OCI-LY7 (cell line): ENCODE data around the gene FKBP1B. TPM values are rescaled to one million over a fixed set of nuclear protein-coding genes. Genes with fewer than 3 reads are reported as not detected.
"Not testable (repeated sequence)": the region's sequence is repeated elsewhere in the genome, so short reads cannot be mapped to it uniquely, and the experiment has no call there.

ENCODE experiments used
- BruUV-seq: library from RNA; stranded (reverse); fragments of 400-500 nt; replicated peaks from 2 replicates; lab custom pipeline; 2021; lab: Mats Ljungman, UMichigan
- CTCF ChIA-PET: fragments of 300-600 bp; sonication (Branson Sonifier 250); formaldehyde crosslinking; loops from one replicate; lab custom pipeline; 2022; ENCODE audit warnings: antibody characterized with exemption; ENCODE audit not compliant: unreplicated experiment; lab: Charles Lee
- POLR2A ChIA-PET: fragments of 300-600 bp; sonication (Branson Sonifier 250); formaldehyde crosslinking; loops from one replicate; lab custom pipeline; 2022; ENCODE audit warnings: antibody characterized with exemption; lab: Charles Lee
- DNase-seq: peaks from one replicate; pipeline ENCODE4 v3.0.0-alpha.2; 2015; ENCODE audit warnings: low spot score
- H2AFZ ChIP-seq: fragments of 200-600 bp; sonication (generic), shearing (Covaris generic); 2 replicates; pipeline ENCODE4 v1.6.1; 2014; ENCODE audit warnings: mild to moderate bottlenecking, antibody characterized with exemption, low read length, moderate library complexity
- H3K27ac ChIP-seq: fragments of 200-600 bp; sonication (generic); 2 replicates; pipeline ENCODE4 v1.5.1; 2014; ENCODE audit warnings: mixed run types, low read depth, mild to moderate bottlenecking, moderate library complexity, low read length, inconsistent platforms; ENCODE audit not compliant: poor library complexity, severe bottlenecking
- H3K36me3 ChIP-seq: fragments of 200-600 bp; sonication (generic); 2 replicates; pipeline ENCODE4 v1.6.1; 2014; ENCODE audit warnings: mild to moderate bottlenecking, antibody characterized with exemption, low read length, moderate library complexity, mixed read lengths; ENCODE audit not compliant: insufficient read depth
- H3K4me1 ChIP-seq: fragments of 200-600 bp; sonication (generic); 2 replicates; pipeline ENCODE4 v1.5.1; 2014; ENCODE audit warnings: mild to moderate bottlenecking, low read length; ENCODE audit not compliant: insufficient read depth, poor library complexity, severe bottlenecking
- H3K4me2 ChIP-seq: fragments of 200-600 bp; sonication (generic); 2 replicates; pipeline ENCODE4 v1.6.1; 2014; ENCODE audit warnings: mild to moderate bottlenecking, low read length
- H3K4me3 ChIP-seq: fragments of 200-600 bp; sonication (generic); 2 replicates; pipeline ENCODE4 v1.5.1; 2014; ENCODE audit warnings: mild to moderate bottlenecking, low read depth, low read length; ENCODE audit not compliant: poor library complexity, severe bottlenecking
- H3K79me2 ChIP-seq: fragments of 200-600 bp; sonication (generic); 2 replicates; pipeline ENCODE4 v1.6.1; 2016; ENCODE audit warnings: low read depth, mild to moderate bottlenecking, low read length, moderate library complexity, mixed read lengths; ENCODE audit not compliant: insufficient read depth
- H3K9me2 ChIP-seq: fragments of 200-600 bp; sonication (generic); 2 replicates; pipeline ENCODE4 v1.6.1; 2016; ENCODE audit warnings: mild to moderate bottlenecking, low read length, mixed read lengths; ENCODE audit not compliant: insufficient read depth
- H3K9me3 ChIP-seq: fragments of 200-600 bp; sonication (generic); 2 replicates; pipeline ENCODE4 v1.6.1; 2014; ENCODE audit warnings: mild to moderate bottlenecking, mixed run types, low read length, mixed read lengths
- H4K20me1 ChIP-seq: fragments of 200-600 bp; sonication (generic); 2 replicates; pipeline ENCODE4 v1.6.1; 2014; ENCODE audit warnings: mild to moderate bottlenecking, antibody characterized with exemption, low read length, moderate library complexity, mixed read lengths; ENCODE audit not compliant: insufficient read depth
- CTCF ChIP-seq: fragments of 200-600 bp; sonication (generic); conservative IDR thresholded peaks from 2 replicates; pipeline ENCODE4 v1.5.1; 2014; ENCODE audit warnings: mild to moderate bottlenecking, antibody characterized with exemption, low read length, moderate library complexity, mixed read lengths
- EZH2phosphoT487 ChIP-seq: fragments of 200-600 bp; sonication (generic); IDR thresholded peaks from 2 replicates; pipeline ENCODE4 v1.6.1; 2018; ENCODE audit warnings: low read depth, borderline replicate concordance, mild to moderate bottlenecking, mixed run types, antibody characterized with exemption, low read length, moderate library complexity, mixed read lengths
- intact Hi-C: fragments of 100-400 bp; cut with micrococcal nuclease; formaldehyde crosslinking; loops from one replicate; pipeline ENCODE4 v1.10.0; 2022; ENCODE audit not compliant: unreplicated experiment
- total RNA-seq, 2 experiments: library from RNA; depleted of rRNA in 1 of 2; stranded (reverse); fragments of >200 nt in 1 of 2; shearing (Covaris generic) in 1 of 2; gene quantifications; 2 replicates each; pipeline ENCODE4 v1.2.3, GENCODE V29; 2014 to 2022

FKBP1B gene
- total RNA-seq, 2 experiments from 2014 or later = 1.5 to 3.2 TPM

- no peak overlapping the region for H3K27ac ChIP-seq
- H3K36me3 ChIP-seq = no peaks in the 10 kb centered on the region
- no peak overlapping the region for H3K4me3 ChIP-seq
- no peak overlapping the region for H2AFZ ChIP-seq
- H3K4me2 ChIP-seq = no peak overlapping the region
- POLR2A ChIA-PET = no interaction called here
- CTCF ChIA-PET = no interaction called here
- DNase-seq = no peak
- no peaks in the 10 kb centered on the region for H3K9me2 ChIP-seq
- no TSS peak for BruUV-seq
- no peaks in the 10 kb centered on the region for H4K20me1 ChIP-seq
- peaks cover 15% of the 10 kb centered on the region for H3K4me1 ChIP-seq
- intact Hi-C loops = no loop called here
- no peaks in the 10 kb centered on the region for H3K79me2 ChIP-seq
- H3K9me3 ChIP-seq = no peaks in the 10 kb centered on the region
- TF ChIP-seq EZH2phosphoT487 (no peak), CTCF (no peak)
Measured at GRCh38 chr2:24086241-24086640, 36.7 kb downstream of the FKBP1B start.

DNA sequence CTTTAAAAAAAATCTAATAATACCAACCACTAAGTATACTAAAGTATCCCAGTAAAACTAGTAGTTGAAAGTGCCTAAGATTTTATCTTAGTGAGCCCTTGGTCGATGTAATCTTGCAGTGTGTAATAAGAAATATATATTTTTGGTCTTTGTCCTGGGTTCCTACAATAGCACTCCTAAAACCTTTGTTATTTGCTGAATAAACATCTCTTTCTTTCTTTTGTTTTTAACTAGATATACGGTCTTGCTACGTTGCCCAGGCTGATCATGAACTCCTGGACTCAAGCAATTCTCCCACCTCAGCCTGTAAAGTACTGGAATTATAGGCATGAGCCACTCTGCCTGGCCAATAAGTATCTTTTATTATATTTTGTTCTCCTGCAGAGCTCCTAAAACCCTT is 37.5 kb downstream of the FKBP1B start:
- Histone ChIP-seq H2AFZ (no peak overlapping the region), H3K9me3 (no peaks in the 10 kb centered on the region), H3K4me3 (no peak overlapping the region), H3K27ac (no peak overlapping the region), H3K79me2 (no peaks in the 10 kb centered on the region), H3K36me3 (no peaks in the 10 kb centered on the region), H4K20me1 (no peaks in the 10 kb centered on the region), H3K4me2 (no peak overlapping the region), H3K9me2 (no peaks in the 10 kb centered on the region), H3K4me1 (peaks cover 15% of the 10 kb centered on the region)
- TF ChIP-seq CTCF (no peak), EZH2phosphoT487 (no peak)
- DNase-seq = no peak
- CTCF ChIA-PET = no interaction called here
- POLR2A ChIA-PET = interaction anchor here (0.9 to 1.0 kb wide), 2 partner anchors 104 to 267 kb away, joined by 3 to 5 read pairs; no protein-coding TSS in a partner anchor
- BruUV-seq = no TSS peak
- intact Hi-C loops = no loop called here

GRCh38 chr2:24088821-24089359 is 39.3 kb downstream of the FKBP1B start:
- H3K9me3 ChIP-seq = no peaks in the 10 kb centered on the region
- no peak overlapping the region for H3K4me3 ChIP-seq
- no peaks in the 10 kb centered on the region for H3K79me2 ChIP-seq
- no peak for DNase-seq
- no peak overlapping the region for H3K4me2 ChIP-seq
- no peaks in the 10 kb centered on the region for H4K20me1 ChIP-seq
- no peak for TF ChIP-seq CTCF
- TF ChIP-seq EZH2phosphoT487 = no peak
- H3K9me2 ChIP-seq = no peaks in the 10 kb centered on the region
- BruUV-seq = no TSS peak
- ChIA-PET POLR2A (no interaction called here), CTCF (no interaction called here)
- peaks cover 5% of the 10 kb centered on the region for H3K4me1 ChIP-seq
- H3K36me3 ChIP-seq = no peaks in the 10 kb centered on the region
- no peak overlapping the region for H2AFZ ChIP-seq
- H3K27ac ChIP-seq = no peak overlapping the region
- intact Hi-C loops = no loop called here

DNA sequence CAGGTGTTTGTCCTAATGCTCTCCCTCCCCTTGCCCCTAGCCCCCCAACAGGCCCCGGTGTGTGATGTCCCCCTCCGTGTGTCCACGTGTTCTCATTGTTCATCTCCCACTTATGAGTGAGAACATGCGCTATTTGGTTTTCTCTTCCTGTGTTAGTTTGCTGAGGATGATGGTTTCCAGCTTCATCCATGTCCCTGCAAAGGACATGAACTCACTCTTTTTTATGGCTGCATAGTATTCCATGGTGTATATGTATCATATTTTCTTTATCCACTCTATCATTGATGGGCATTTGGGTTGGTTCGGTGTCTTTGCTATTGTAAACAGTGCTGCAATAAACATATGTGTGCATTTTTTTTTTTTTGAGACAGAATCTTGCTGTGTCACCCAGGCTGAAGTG is 43.7 kb downstream of the FKBP1B start:
- POLR2A ChIA-PET = interaction anchor here (0.6 kb wide), 1 partner anchor 713 kb away, joined by 3 read pairs; no protein-coding TSS in a partner anchor
- BruUV-seq, CTCF ChIA-PET, H2AFZ ChIP-seq, H3K36me3 ChIP-seq, H3K9me3 ChIP-seq, H3K9me2 ChIP-seq, H3K27ac ChIP-seq, H3K4me1 ChIP-seq, H3K4me2 ChIP-seq, intact Hi-C loops, H3K4me3 ChIP-seq, H4K20me1 ChIP-seq, H3K79me2 ChIP-seq, DNase-seq: not testable (repeated sequence)
